BE2C (cell line): ENCODE results near the gene SGK1.
A peak's percentile ranks its signal among the peaks of the same experiment; 100 is the strongest.

Source experiments
- DNase-seq: peaks from one replicate; pipeline ENCODE4 v3.0.0-alpha.2; 2020
- H3K27me3 ChIP-seq: fragments of 250-450 bp; sonication (Bioruptor Pico); 2 replicates; pipeline ENCODE4 v1.5.1; 2020; ENCODE audit warnings: mild to moderate bottlenecking
- H3K36me3 ChIP-seq: fragments of 250-450 bp; sonication (Bioruptor Pico); 2 replicates; pipeline ENCODE4 v1.5.1; 2020; ENCODE audit warnings: mild to moderate bottlenecking
- H3K4me1 ChIP-seq: fragments of 250-450 bp; sonication (Bioruptor Pico); 2 replicates; pipeline ENCODE4 v1.5.1; 2020
- H3K4me3 ChIP-seq: 2 replicates; pipeline ENCODE4 v1.5.1; 2011; ENCODE audit warnings: low read depth, low read length
- H3K9me3 ChIP-seq: fragments of 250-450 bp; sonication (Bioruptor Pico); 2 replicates; pipeline ENCODE4 v1.5.1; 2020
- TF ChIP-seq, protein P1 (sequence below): IDR thresholded peaks from 2 replicates; pipeline ENCODE4 v1.5.1; 2012; ENCODE audit warnings: mild to moderate bottlenecking, low read depth, low read length

The SGK1 gene

DNA sequence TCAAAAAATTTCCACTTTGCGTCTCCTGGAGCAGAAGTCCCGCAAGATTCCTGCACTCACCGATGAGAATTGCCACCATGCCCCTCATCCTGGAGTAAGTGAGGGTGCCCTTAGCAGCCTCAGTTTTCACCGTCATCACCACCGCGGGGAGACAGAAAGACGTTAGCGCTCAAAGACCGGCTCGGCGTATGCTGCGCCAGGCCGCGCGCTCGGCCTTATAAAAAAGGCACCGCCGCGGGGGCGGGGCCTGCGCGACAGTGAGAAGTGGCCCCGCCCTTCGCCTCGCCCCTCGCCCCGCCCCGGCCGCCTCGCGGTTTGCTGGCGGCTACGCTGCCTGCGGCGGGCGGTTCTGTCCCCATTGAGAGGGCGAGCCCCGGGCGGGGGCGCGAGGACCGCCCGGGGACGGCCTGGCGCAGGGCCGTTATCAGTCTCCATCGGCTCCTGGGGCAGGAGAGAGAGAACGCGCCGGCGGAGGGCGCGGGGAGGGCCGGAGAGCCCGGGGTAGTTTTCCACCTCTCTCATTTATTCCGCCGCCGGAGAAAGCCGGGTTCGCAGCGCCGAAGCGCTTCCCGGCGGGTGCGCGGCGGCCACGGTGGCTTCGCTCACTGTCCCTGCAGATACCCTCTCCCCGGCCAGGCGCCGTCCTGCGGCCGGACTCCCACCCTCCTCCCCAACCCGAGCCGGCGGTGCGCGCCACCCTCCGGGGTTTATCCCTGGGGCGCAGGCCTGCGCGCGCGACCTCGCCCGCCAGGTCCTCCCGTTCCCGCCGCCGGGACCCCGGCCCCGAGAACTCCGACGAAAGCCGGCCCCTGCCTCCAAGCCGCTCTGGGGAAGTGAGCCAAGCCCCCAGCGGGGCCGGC, 143.0 kb downstream of the SGK1 start:
- no peaks in the 10 kb centered on the region for H3K9me3 ChIP-seq
- peak; percentile 97 for DNase-seq
- H3K4me1 ChIP-seq: no peaks in the 10 kb centered on the region
- peak overlapping the region; percentile 87 for H3K4me3 ChIP-seq
- H3K27me3 ChIP-seq: no peaks in the 10 kb centered on the region
- peaks cover 32% of the 10 kb centered on the region for H3K36me3 ChIP-seq
- TF ChIP-seq, protein P1, sequence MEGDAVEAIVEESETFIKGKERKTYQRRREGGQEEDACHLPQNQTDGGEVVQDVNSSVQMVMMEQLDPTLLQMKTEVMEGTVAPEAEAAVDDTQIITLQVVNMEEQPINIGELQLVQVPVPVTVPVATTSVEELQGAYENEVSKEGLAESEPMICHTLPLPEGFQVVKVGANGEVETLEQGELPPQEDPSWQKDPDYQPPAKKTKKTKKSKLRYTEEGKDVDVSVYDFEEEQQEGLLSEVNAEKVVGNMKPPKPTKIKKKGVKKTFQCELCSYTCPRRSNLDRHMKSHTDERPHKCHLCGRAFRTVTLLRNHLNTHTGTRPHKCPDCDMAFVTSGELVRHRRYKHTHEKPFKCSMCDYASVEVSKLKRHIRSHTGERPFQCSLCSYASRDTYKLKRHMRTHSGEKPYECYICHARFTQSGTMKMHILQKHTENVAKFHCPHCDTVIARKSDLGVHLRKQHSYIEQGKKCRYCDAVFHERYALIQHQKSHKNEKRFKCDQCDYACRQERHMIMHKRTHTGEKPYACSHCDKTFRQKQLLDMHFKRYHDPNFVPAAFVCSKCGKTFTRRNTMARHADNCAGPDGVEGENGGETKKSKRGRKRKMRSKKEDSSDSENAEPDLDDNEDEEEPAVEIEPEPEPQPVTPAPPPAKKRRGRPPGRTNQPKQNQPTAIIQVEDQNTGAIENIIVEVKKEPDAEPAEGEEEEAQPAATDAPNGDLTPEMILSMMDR: 0 out of 2 replicates have a peak, but pooled peaks have one; percentile 17

DNA sequence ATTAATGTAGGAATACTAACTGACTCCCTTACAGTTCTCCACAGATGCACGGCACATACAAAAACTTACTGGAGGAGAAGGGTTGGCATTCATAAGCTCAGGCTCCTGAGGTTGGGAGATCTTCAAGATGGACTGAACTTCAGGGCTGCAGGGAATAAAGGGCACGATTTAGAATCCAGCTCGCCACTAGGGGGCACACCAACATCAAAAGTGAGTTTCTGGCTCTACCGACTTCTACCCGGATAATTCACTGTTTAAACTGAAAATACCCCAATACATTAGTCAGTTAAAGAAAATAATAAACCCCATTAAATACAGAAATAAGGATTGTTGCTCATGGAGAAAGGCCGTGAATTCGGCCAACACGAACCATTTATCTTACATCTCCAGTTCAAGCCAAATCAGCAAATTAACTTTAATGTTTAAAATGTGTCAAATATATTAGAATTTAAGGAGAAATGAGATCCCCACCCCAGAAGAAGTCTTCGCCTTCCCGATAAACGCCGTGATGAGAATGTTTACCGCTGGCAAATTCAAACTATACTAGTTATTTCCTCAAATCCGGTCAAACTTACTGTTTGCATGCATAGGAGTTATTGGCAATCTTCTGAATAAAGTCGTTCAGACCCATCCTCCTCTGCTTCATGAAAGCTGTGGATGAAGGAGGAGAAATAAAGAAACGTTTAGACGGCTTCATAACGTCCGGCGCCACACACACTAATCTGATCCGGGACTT, 143.8 kb downstream of the SGK1 start:
- Histone ChIP-seq H3K4me3 (peak overlapping the region; percentile 87), H3K4me1 (no peaks in the 10 kb centered on the region), H3K9me3 (no peaks in the 10 kb centered on the region), H3K27me3 (no peaks in the 10 kb centered on the region), H3K36me3 (peaks cover 37% of the 10 kb centered on the region)
- TF ChIP-seq, protein P1: peak; percentile 86
- DNase-seq: peak; percentile 86

DNA sequence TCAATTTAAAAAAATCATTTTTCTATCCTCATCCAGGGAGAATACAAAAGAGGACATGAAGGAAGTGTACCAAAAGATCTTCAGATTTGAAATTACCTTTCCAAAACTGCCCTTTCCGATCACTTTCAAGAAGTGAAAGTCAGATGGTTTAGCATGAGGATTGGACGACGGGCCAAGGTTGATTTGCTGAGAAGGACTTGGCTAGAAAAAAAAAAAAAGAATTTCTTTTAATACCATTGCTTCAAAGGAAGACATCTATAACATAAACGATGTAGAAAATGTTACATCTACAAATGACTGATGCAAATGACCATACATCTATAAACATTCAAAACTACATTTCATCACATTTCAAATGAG, 144.6 kb downstream of the SGK1 start:
- no peak for DNase-seq
- Histone ChIP-seq H3K4me1 (no peaks in the 10 kb centered on the region; the same call in 1 of the 2 replicates), H3K4me3 (peak overlapping the region; percentile 87), H3K27me3 (no peaks in the 10 kb centered on the region), H3K9me3 (no peaks in the 10 kb centered on the region), H3K36me3 (peaks cover 43% of the 10 kb centered on the region)
- TF ChIP-seq, protein P1: no peak

DNA sequence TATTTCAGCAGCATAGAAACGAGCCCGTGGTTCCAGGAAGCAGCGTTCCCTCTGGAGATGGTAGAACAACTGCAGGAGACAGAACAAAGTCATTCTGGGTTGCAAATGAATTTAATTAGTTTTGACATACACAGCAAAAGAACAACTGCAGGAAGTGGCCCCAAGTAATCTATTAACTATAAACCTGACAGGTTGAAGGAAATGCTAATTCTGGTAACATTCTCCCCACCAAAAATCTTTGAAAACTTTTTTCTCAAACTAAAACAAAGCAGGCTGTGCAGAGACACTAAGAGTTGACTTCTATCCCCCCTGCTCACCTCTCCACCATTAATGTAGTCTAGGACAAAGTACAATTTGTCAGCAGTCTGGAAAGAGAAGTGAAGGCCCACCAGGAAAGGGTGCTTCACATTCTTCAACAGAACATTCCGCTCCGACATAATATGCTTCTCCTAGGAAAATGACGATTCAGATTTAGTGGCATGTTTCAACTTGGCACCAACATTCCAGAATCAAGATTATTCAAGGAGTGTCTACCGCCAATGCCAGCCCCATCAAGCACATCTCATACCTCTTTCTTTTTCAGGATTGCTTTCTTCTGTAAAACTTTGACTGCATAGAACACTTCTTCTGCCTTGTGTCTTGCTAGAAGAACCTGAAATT, 145.1 kb downstream of the SGK1 start:
- H3K9me3 ChIP-seq: no peaks in the 10 kb centered on the region
- TF ChIP-seq, protein P1: no peak
- DNase-seq: no peak
- H3K27me3 ChIP-seq: no peaks in the 10 kb centered on the region
- no peaks in the 10 kb centered on the region; the same call in 1 of the 2 replicates for H3K4me1 ChIP-seq
- peak overlapping the region; percentile 87 for H3K4me3 ChIP-seq
- peaks cover 48% of the 10 kb centered on the region for H3K36me3 ChIP-seq

DNA sequence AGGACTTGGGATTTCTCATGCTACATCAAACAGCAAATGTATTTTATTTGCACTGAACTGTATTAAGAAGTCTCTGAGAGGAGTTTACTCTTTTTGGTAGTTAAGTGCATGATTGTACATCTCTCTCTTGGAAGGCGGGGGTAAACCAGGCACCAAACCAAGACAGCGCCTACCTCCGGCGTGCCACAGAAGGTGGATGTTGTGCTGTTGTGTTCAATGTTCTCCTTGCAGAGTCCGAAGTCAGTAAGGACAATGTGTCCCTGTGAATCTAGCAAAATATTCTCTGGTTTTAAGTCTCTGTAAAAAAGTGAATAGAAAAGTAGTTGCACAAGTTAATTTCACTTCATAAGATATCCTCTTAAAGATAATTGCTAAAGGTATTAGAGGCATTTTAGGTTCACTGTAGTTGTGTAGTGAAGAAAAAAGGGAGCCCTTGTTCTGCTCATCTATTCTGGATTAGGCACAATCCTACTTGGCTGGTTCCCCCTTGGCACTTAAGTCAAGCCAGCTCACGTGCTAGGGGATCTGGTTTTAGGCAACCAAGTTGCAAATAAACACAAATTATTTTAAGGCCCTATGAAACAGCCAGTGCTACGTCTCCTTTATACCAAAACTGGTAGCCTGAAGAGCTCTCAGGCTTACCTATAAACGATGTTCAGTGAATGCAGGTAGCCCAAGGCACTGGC, 145.7 kb downstream of the SGK1 start:
- peaks cover 51% of the 10 kb centered on the region for H3K36me3 ChIP-seq
- DNase-seq: no peak
- no peaks in the 10 kb centered on the region for H3K9me3 ChIP-seq
- H3K27me3 ChIP-seq: no peaks in the 10 kb centered on the region
- TF ChIP-seq, protein P1: peak; percentile 29
- H3K4me1 ChIP-seq: no peaks in the 10 kb centered on the region; the same call in 1 of the 2 replicates
- H3K4me3 ChIP-seq: peak overlapping the region; percentile 87
